ENCODE data around the gene CDH1.

The CDH1 gene

GRCh38 chr16:68793401-68793857 lies 56.3 kb downstream of the CDH1 start:
- Histone ChIP-seq H3K4me3 (replicated peaks; ENCODE audit: low read depth, low read length) (no peak overlapping the region), H3K27me3 (replicated peaks; ENCODE audit: control insufficient read depth, insufficient read depth, low read length) (no peaks in the 10 kb centered on the region), H3K36me3 (ENCODE audit: control insufficient read depth, insufficient read depth, low read length) (no peaks in the 10 kb centered on the region)
- TF ChIP-seq CTCF (IDR thresholded peaks at IDR 0.05; ENCODE audit: insufficient read depth, low read length, poor library complexity, severe bottlenecking), result no peak
- DNase-seq (ENCODE audit: extremely low read depth, insufficient read length), result no peak

GRCh38 chr16:68798398-68798797 lies 61.3 kb downstream of the CDH1 start:
- H3K27me3 ChIP-seq (replicated peaks; ENCODE audit: control insufficient read depth, insufficient read depth, low read length), result no peaks in the 10 kb centered on the region
- H3K36me3 ChIP-seq (ENCODE audit: control insufficient read depth, insufficient read depth, low read length), result no peaks in the 10 kb centered on the region
- no peak for TF ChIP-seq CTCF (IDR thresholded peaks at IDR 0.05; ENCODE audit: insufficient read depth, low read length, poor library complexity, severe bottlenecking)
- no peak overlapping the region for H3K4me3 ChIP-seq (replicated peaks; ENCODE audit: low read depth, low read length)
- DNase-seq (ENCODE audit: extremely low read depth, insufficient read length), result no peak

- no peak overlapping the region for H3K4me3 ChIP-seq (replicated peaks; ENCODE audit: low read depth, low read length)
- H3K27me3 ChIP-seq (replicated peaks; ENCODE audit: control insufficient read depth, insufficient read depth, low read length), result no peaks in the 10 kb centered on the region
- DNase-seq (ENCODE audit: extremely low read depth, insufficient read length), result peak; percentile 53
- no peaks in the 10 kb centered on the region for H3K36me3 ChIP-seq (ENCODE audit: control insufficient read depth, insufficient read depth, low read length)
- peak; percentile 67 for TF ChIP-seq CTCF (IDR thresholded peaks at IDR 0.05; ENCODE audit: insufficient read depth, low read length, poor library complexity, severe bottlenecking)
Measured at GRCh38 chr16:68800257-68800875, 63.3 kb downstream of the CDH1 start.

GRCh38 chr16:68802190-68802589 lies 65.1 kb downstream of the CDH1 start:
- no peaks in the 10 kb centered on the region for H3K36me3 ChIP-seq (ENCODE audit: control insufficient read depth, insufficient read depth, low read length)
- H3K4me3 ChIP-seq (replicated peaks; ENCODE audit: low read depth, low read length), result no peak overlapping the region
- no peaks in the 10 kb centered on the region for H3K27me3 ChIP-seq (replicated peaks; ENCODE audit: control insufficient read depth, insufficient read depth, low read length)
- no peak for TF ChIP-seq CTCF (IDR thresholded peaks at IDR 0.05; ENCODE audit: insufficient read depth, low read length, poor library complexity, severe bottlenecking)
- DNase-seq (ENCODE audit: extremely low read depth, insufficient read length), result no peak

- H3K36me3 ChIP-seq (ENCODE audit: control insufficient read depth, insufficient read depth, low read length), result no peaks in the 10 kb centered on the region; the same call in 1 of the 2 replicates
- TF ChIP-seq CTCF (IDR thresholded peaks at IDR 0.05; ENCODE audit: insufficient read depth, low read length, poor library complexity, severe bottlenecking), result no peak
- H3K27me3 ChIP-seq (replicated peaks; ENCODE audit: control insufficient read depth, insufficient read depth, low read length), result no peaks in the 10 kb centered on the region
- DNase-seq (ENCODE audit: extremely low read depth, insufficient read length), result no peak
- H3K4me3 ChIP-seq (replicated peaks; ENCODE audit: low read depth, low read length), result no peak overlapping the region
Measured at GRCh38 chr16:68806422-68806821, 69.3 kb downstream of the CDH1 start.

- H3K4me3 ChIP-seq (replicated peaks; ENCODE audit: low read depth, low read length), result no peak overlapping the region
- no peak for DNase-seq (ENCODE audit: extremely low read depth, insufficient read length)
- no peak for TF ChIP-seq CTCF (IDR thresholded peaks at IDR 0.05; ENCODE audit: insufficient read depth, low read length, poor library complexity, severe bottlenecking)
- no peaks in the 10 kb centered on the region for H3K27me3 ChIP-seq (replicated peaks; ENCODE audit: control insufficient read depth, insufficient read depth, low read length)
- H3K36me3 ChIP-seq (ENCODE audit: control insufficient read depth, insufficient read depth, low read length), result peaks cover under 1% of the 10 kb centered on the region
Measured at GRCh38 chr16:68806981-68807380, 69.9 kb downstream of the CDH1 start.
